Measurements from ENCODE around the gene CA9. TPM values are rescaled to one million over a fixed set of nuclear protein-coding genes. Genes with fewer than 3 reads are reported as not detected.

CA9 gene
- polyA plus RNA-seq, 12 donors: 0.42 to 6.9 (median 0.75) TPM; not detected in 2

DNA sequence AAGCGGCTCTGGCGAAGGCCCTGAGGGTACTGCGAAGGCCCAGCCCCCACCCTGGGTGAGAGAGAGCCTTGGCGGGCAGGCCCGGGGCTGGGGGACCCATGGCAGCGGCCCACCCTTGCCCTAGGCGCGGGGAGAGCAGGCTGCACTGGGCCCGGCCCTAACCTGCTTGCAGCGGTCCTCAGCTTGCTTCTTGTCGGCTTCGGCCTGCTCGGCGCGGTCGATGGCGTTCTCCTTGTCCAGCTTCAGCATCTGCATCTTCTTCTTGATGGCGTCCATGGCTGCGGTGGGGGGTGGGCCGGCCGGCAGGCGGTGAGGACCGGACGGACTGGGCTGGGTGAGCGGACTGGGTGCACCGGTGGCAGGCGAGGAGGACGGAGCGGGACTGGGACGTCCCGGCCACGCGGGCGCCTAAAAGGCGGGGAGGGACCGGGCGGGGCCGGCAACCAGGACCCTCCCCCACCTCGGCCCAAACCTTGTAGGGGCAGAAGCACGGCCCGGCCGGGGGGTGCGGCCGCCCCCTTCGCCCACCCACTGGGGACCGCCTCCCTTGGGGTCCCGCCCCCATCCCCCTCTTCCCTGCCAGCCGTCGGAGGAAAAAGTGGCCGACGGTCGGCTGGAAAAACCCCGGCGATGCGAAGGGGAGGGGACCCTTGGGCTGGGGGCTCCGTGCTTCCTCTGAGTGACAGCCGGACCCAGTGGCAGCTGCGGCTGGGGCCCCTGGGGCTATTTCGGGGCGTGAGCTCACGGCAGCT lies 16.0 kb downstream of the CA9 start, which contains the start of gene TPM2:
Gene TPM2, minus strand, starts transcription at position 384 of the 752 bp plus-strand sequence. Its CDS starts 108 bp downstream, at position 276.
- peak; percentile 70 for DNase-seq

- no peak for DNase-seq
Measured at GRCh38 chr9:35690294-35690613, 16.5 kb downstream of the CA9 start.

GRCh38 chr9:35690614-35691333 lies 17.0 kb downstream of the CA9 start:
- DNase-seq: peak; percentile 77

DNA sequence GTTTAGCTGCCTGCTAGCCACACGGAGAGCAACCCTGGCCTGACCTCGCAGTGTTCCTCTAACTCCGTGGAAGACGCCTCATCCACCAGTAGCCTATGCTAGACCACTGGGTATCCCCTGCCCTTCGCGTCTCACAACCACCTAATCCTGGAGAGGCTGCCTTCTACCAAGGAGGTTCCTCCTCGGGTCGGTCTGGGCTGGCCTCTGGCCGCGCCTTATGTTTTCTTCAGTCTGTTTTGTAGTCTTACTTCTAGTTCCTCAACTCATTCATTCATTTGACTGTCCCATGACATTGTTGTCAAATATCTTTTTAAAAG lies 17.6 kb downstream of the CA9 start:
- no peak for DNase-seq

DNA sequence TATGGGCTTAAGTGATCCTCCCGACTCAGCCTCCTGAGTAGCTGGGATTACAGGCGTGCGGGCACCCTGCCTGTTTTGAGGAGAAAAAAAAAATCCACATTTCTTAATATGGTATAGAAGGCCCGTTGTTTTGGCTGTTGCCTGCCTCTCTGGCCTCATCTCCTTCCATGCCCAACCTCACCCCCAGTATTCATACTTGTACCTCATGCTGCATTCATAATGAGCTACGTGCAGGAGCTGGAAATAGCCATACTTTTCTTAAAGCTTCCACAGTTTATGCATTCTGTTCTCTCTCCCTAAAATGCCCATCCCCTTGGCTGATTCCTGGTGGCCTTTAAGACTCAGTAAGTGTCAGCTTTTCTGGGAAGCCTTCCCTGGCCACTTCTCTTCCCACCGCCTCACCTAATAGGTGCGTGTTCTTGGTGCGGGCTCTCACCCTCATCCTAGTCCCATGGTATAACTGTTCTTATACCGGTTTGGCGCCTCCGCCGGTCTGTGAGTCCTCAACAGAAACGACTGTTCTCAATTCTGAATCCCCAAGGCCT lies 18.1 kb downstream of the CA9 start:
- DNase-seq: no peak

DNA sequence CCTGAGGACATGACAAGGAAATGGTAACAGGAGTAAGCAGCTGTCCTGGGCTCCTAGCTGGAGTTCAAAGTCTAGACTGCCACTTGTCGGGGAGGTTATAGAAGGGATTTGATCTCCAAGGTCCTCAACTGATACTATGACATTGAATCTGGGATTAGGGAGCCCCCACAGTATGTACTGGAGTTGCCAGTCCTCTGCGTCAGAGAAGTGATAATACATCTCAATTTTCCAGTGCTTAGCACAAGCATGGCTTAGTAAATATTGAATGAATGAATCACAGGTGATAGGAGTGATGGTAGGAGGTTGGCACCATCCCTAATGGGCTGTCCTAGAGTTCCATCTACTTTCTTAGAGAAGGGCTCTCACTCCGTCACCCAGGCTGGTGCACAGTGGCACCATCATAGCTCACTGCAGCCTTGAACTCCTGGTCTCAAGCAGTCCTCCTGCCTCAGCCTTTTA lies 22.2 kb downstream of the CA9 start:
- no peak for DNase-seq

GRCh38 chr9:35696520-35697215 lies 22.9 kb downstream of the CA9 start:
- DNase-seq: no peak

DNA sequence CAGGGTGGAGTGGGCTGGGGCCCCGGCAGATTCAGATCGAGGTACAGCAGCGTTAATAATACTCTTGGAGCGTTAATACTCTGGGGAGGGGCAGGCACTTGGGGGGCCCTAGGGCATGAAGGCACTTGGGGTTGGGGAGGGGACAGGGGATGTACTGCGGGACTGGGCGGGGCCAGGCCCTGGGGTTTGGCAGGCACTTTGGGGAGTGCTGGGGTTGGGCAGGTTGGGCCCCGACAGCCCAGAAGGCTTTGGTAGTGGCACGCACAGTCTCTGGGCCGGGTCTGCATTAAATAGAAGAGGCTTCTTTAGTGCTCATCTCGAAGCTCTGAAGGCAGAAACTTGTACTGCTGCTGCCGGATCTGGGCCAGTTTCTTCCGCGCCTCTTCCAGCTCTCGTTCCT lies 23.8 kb downstream of the CA9 start:
- DNase-seq: no peak

GRCh38 chr9:35698231-35698630 lies 24.5 kb downstream of the CA9 start:
- DNase-seq: no peak

DNA sequence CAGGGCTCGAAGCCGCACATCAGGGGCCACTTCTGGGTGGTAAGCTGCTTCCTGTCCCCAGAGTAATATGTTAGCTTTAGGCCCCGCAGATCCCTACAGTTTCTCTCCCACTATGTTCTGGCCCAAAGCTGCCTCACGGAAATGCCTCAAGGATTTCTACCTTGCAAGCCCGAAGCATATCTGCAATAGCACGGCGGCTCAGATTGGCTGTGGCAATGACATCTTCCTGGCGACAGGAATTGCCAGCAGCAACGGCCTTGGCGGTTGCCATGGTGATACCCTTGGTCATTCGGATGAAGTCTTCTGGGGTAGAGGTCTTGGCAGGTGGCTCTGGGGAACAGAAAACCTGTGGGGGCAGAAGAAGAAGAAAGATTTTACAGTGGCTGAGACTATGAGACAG lies 26.3 kb downstream of the CA9 start:
- no peak for DNase-seq

GRCh38 chr9:35700942-35701341 lies 27.2 kb downstream of the CA9 start:
- DNase-seq: no peak

GRCh38 chr9:35702696-35703095 lies 29.0 kb downstream of the CA9 start:
- DNase-seq: no peak

DNA sequence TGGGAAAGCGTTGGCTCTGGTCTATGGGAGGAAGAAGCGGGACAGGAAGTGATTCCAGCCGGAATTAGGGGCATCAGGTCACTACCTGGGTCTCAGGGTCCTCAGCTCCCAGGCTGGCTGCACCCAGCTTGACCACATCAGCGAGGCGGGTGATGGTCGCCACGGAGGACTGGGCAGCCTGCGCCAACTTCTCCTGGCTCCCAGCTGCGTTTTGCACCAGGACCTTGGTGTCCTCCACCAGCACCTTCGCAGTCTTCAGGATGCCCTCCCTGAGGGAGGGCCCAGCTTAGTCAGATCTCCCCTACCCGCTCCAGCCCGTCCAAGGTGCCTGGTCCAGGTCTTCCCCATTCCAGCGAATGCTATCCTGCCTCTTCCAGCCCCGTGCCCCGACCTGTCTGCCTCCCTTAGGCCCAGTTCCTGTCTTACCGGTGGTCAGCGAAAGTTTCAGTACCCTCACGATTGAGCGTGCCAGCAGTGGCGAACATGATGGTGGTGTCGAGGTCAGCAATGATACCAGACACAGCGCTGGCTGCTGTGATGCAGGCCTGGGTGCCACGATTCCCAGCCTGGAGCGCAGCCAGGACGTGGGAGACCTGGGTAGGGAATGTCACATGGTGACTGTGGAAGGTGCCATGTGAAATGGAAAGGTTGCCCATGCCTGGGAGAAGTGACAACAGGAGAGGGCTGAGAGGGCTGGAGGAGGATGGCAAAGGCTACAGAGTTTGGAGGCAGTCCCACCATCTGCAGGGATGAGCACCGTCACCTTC lies 30.4 kb downstream of the CA9 start:
- DNase-seq: no peak

DNA sequence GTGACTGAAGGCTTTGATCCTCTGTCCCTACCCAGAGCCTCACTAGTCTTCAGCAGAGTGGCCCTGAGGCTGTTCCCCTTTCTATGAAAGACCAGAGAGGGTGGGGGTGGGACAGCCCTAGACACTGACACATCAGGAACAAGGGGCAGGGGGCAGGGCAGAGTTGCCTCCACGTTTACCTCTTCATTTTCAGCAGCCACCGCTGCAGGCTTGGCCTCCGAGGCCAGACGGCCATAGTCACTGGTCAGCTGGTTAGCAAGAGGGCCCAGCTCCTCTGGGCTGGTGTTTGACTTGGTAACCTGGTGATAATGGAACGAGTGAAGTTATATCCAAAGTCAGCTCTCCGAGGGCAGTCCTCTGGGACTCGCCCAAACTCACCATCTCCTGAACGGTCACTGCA lies 31.6 kb downstream of the CA9 start:
- no peak for DNase-seq

- no peak for DNase-seq
Measured at GRCh38 chr9:35705836-35706430, 32.2 kb downstream of the CA9 start.

GRCh38 chr9:35706951-35707350 lies 33.2 kb downstream of the CA9 start:
- no peak for DNase-seq

- DNase-seq: no peak
Measured at GRCh38 chr9:35708146-35708545, 34.4 kb downstream of the CA9 start.

- DNase-seq: no peak
Measured at GRCh38 chr9:35710818-35711500, 37.2 kb downstream of the CA9 start.

GRCh38 chr9:35711501-35712428 lies 38.0 kb downstream of the CA9 start:
- DNase-seq: no peak

All from muscle of arm (tissue), 12 donors.